NCI-H446 (cell line): ENCODE results near the gene RIPOR3.
"Not testable (repeated sequence)": the region's sequence is repeated elsewhere in the genome, so short reads cannot be mapped to it uniquely, and the experiment has no call there.

Experiments used
- DNase-seq, 2 experiments: peaks; one replicate each; lab custom pipeline; 2025; lab: John Stamatoyannopoulos, UW

The RIPOR3 gene

GRCh38 chr20:50632236-50632635 is 59.1 kb downstream of the RIPOR3 start:
- DNase-seq: no peak

- DNase-seq: no peak
Observed at GRCh38 chr20:50630578-50631263, 60.6 kb downstream of the RIPOR3 start.

GRCh38 chr20:50629670-50630045 is 61.7 kb downstream of the RIPOR3 start:
- DNase-seq: no peak

GRCh38 chr20:50628853-50629669 is 62.3 kb downstream of the RIPOR3 start:
- DNase-seq: no peak

- no peak for DNase-seq
Observed at GRCh38 chr20:50628332-50628731, 63.0 kb downstream of the RIPOR3 start.

GRCh38 chr20:50627747-50628146 is 63.6 kb downstream of the RIPOR3 start:
- DNase-seq: no peak

GRCh38 chr20:50625986-50626677 is 65.2 kb downstream of the RIPOR3 start:
- peak in 1 of 2 experiments; percentile 41 for DNase-seq

- DNase-seq: no peak
Observed at GRCh38 chr20:50624351-50625016, 66.9 kb downstream of the RIPOR3 start.

GRCh38 chr20:50621068-50621665 is 70.2 kb downstream of the RIPOR3 start:
- no peak for DNase-seq

- DNase-seq: not testable (repeated sequence)
Observed at GRCh38 chr20:50620459-50620858, 70.9 kb downstream of the RIPOR3 start.

GRCh38 chr20:50618537-50618936 is 72.8 kb downstream of the RIPOR3 start:
- no peak for DNase-seq

GRCh38 chr20:50617022-50617421 is 74.3 kb downstream of the RIPOR3 start:
- DNase-seq: no peak

- DNase-seq: no peak
Observed at GRCh38 chr20:50615407-50615806, 75.9 kb downstream of the RIPOR3 start.

- no peak for DNase-seq
Observed at GRCh38 chr20:50613438-50614169, 77.7 kb downstream of the RIPOR3 start.

- DNase-seq: no peak
Observed at GRCh38 chr20:50611128-50611810, 80.1 kb downstream of the RIPOR3 start.

GRCh38 chr20:50610212-50610718 is 81.1 kb downstream of the RIPOR3 start:
- no peak for DNase-seq

GRCh38 chr20:50609438-50609989 is 81.8 kb downstream of the RIPOR3 start:
- no peak for DNase-seq

- DNase-seq: no peak
Observed at GRCh38 chr20:50608750-50609104, 82.6 kb downstream of the RIPOR3 start.

GRCh38 chr20:50607850-50608749 is 83.2 kb downstream of the RIPOR3 start:
- no peak for DNase-seq
